IMR-90 (cell line): Measurements from ENCODE around the gene HELZ. TPM values are rescaled to one million over a fixed set of nuclear protein-coding genes. Genes with fewer than 3 reads are reported as not detected.
"Not testable (repeated sequence)": the region's sequence is repeated elsewhere in the genome, so short reads cannot be mapped to it uniquely, and the experiment has no call there.

Experiments
- ATAC-seq: fragments of 200-7000 bp; cut with Tn5 transposase; 2 replicates; pipeline ENCODE4 v1.9.1; 2020; ENCODE audit warnings: low read depth, mild to moderate bottlenecking, moderate library complexity
- BruUV-seq: library from RNA; stranded (reverse); fragments of 400-500 nt; replicated peaks from 2 replicates; lab custom pipeline; 2021; lab: Mats Ljungman, UMichigan
- CTCF ChIA-PET: fragments of 300-600 bp; formaldehyde crosslinking; extraction: SDS; loops from one replicate; lab custom pipeline; 2021; ENCODE audit warnings: antibody characterized with exemption; lab: Yijun Ruan, JAX
- POLR2A ChIA-PET: fragments of 300-600 bp; sonication (Branson Sonifier 250); formaldehyde crosslinking; loops from one replicate; lab custom pipeline; 2022; ENCODE audit warnings: antibody characterized with exemption; ENCODE audit not compliant: unreplicated experiment; lab: Charles Lee
- DNase-seq: peaks from one replicate; pipeline ENCODE4 v3.0.0; 2013
- H2AFZ ChIP-seq: replicated peaks from 2 replicates; pipeline ENCODE3; 2013; ENCODE audit warnings: low read length, mild to moderate bottlenecking; ENCODE audit not compliant: poor library complexity
- H2AK5ac ChIP-seq: 2 replicates; pipeline ENCODE4 v1.6.1; 2013; ENCODE audit warnings: low read depth, low read length, inconsistent platforms
- H2AK9ac ChIP-seq: replicated peaks from 2 replicates; pipeline ENCODE3; 2013; ENCODE audit warnings: mild to moderate bottlenecking, low read depth, low read length, moderate library complexity; ENCODE audit not compliant: poor library complexity
- H2BK120ac ChIP-seq: 2 replicates; pipeline ENCODE4 v1.6.1; 2013; ENCODE audit warnings: low read depth, low read length, inconsistent platforms
- H2BK15ac ChIP-seq: 3 replicates; pipeline ENCODE4 v1.6.1; 2013; ENCODE audit warnings: low read depth, low read length, inconsistent platforms
- H2BK20ac ChIP-seq: 2 replicates; pipeline ENCODE4 v1.6.1; 2013; ENCODE audit warnings: low read depth, mild to moderate bottlenecking, inconsistent platforms, low read length, moderate library complexity
- H2BK5ac ChIP-seq: 2 replicates; pipeline ENCODE4 v1.6.1; 2013; ENCODE audit warnings: mild to moderate bottlenecking, low read depth, low read length, inconsistent platforms; ENCODE audit not compliant: poor library complexity, severe bottlenecking
- H3K14ac ChIP-seq: replicated peaks from 2 replicates; pipeline ENCODE4 v1.6.1; 2013; ENCODE audit warnings: low read depth, low read length, inconsistent platforms
- H3K18ac ChIP-seq: 2 replicates; pipeline ENCODE4 v1.6.1; 2013; ENCODE audit warnings: low read depth, low read length, control low read depth
- H3K23ac ChIP-seq: 2 replicates; pipeline ENCODE4 v1.6.1; 2013; ENCODE audit warnings: low read depth, low read length, inconsistent platforms
- H3K27ac ChIP-seq: 2 replicates; pipeline ENCODE4 v1.5.1; 2013; ENCODE audit warnings: mild to moderate bottlenecking, control low read depth, low read length; ENCODE audit not compliant: insufficient read depth
- H3K27me3 ChIP-seq: 2 replicates; pipeline ENCODE4 v1.6.1; 2013; ENCODE audit warnings: low read length; ENCODE audit not compliant: control insufficient read depth, insufficient read depth
- H3K36me3 ChIP-seq: 2 replicates; pipeline ENCODE4 v1.6.1; 2013; ENCODE audit warnings: low read length, mixed read lengths; ENCODE audit not compliant: control insufficient read depth, insufficient read depth
- H3K4ac ChIP-seq: 2 replicates; pipeline ENCODE4 v1.6.1; 2013; ENCODE audit warnings: low read depth, low read length, inconsistent platforms
- H3K4me1 ChIP-seq: 2 replicates; pipeline ENCODE4 v1.6.1; 2013; ENCODE audit warnings: low read length, mixed read lengths; ENCODE audit not compliant: control insufficient read depth, insufficient read depth
- H3K4me2 ChIP-seq: 2 replicates; pipeline ENCODE4 v1.6.1; 2013; ENCODE audit warnings: low read depth, mild to moderate bottlenecking, control low read depth, low read length, moderate library complexity
- H3K4me3 ChIP-seq: 2 replicates; pipeline ENCODE4 v1.5.1; 2013; ENCODE audit warnings: low read depth, mild to moderate bottlenecking, control low read depth, low read length, moderate library complexity; ENCODE audit not compliant: insufficient read depth
- H3K56ac ChIP-seq: 2 replicates; pipeline ENCODE4 v1.6.1; 2013; ENCODE audit warnings: low read length, inconsistent platforms; ENCODE audit not compliant: insufficient read depth; ENCODE audit errors: extremely low read depth
- H3K79me1 ChIP-seq, 2 experiments: 2 replicates each; pipeline ENCODE4 v1.6.1; 2013; ENCODE audit warnings: low read length in 2 of 2, inconsistent platforms in 1 of 2, low read depth in 1 of 2
- H3K9ac ChIP-seq: 2 replicates; pipeline ENCODE4 v1.6.1; 2013; ENCODE audit warnings: low read depth, low read length, control low read depth
- H3K9me1 ChIP-seq: 2 replicates; pipeline ENCODE4 v1.6.1; 2013; ENCODE audit warnings: low read length, inconsistent platforms; ENCODE audit not compliant: insufficient read depth
- H3K9me3 ChIP-seq: 2 replicates; pipeline ENCODE4 v1.6.1; 2013; ENCODE audit warnings: low read length; ENCODE audit not compliant: control insufficient read depth, insufficient read depth
- H4K20me1 ChIP-seq: 2 replicates; pipeline ENCODE4 v1.6.1; 2013; ENCODE audit warnings: low read length, inconsistent platforms; ENCODE audit not compliant: insufficient read depth
- H4K5ac ChIP-seq: 2 replicates; pipeline ENCODE4 v1.6.1; 2013; ENCODE audit warnings: mild to moderate bottlenecking, low read depth, low read length, control low read depth
- H4K8ac ChIP-seq, 2 experiments: 2 replicates each; pipeline ENCODE4 v1.6.1; 2013; ENCODE audit warnings: low read depth in 2 of 2, low read length in 2 of 2, control low read depth in 1 of 2, inconsistent platforms in 1 of 2
- H4K91ac ChIP-seq: 2 replicates; pipeline ENCODE4 v1.6.1; 2013; ENCODE audit warnings: low read depth, low read length, inconsistent platforms; ENCODE audit not compliant: insufficient read depth
- CEBPB ChIP-seq: IDR thresholded peaks from 2 replicates; pipeline ENCODE4 v1.6.1; 2012; ENCODE audit warnings: low read depth, low read length, improper control_type of control experiment
- FOS ChIP-seq: fragments of 150-350 bp; IDR thresholded peaks from 2 replicates; pipeline ENCODE4 v1.6.1; 2016; ENCODE audit warnings: low read depth, low read length
- WGBS, 2 experiments: methylation state at CpG; one replicate each; pipeline versions ENCODE4 v1.1.5 to v1.1.7; 2013; ENCODE audit warnings: missing lambda C conversion rate in 2 of 2; ENCODE audit not compliant: insufficient read length in 1 of 2; ENCODE audit errors: extremely low coverage in 2 of 2; 5-methylcytosine and 5-hydroxymethylcytosine counted together
- dilution Hi-C: fragments of 300-500 bp; cut with HindIII; formaldehyde crosslinking; loops from one replicate; pipeline ENCODE4 v1.14.3; 2018; ENCODE audit warnings: low sequenced_read_pairs; ENCODE audit not compliant: unreplicated experiment
- in situ Hi-C: fragments of 300-500 bp; cut with MboI; formaldehyde crosslinking; loops from 3 replicates; pipeline ENCODE4 v1.14.3; 2019; ENCODE audit warnings: low sequenced_read_pairs, inconsistent platforms, mixed read lengths
- intact Hi-C: fragments of 100-400 bp; cut with micrococcal nuclease; formaldehyde crosslinking; loops from 2 replicates; pipeline ENCODE4 v1.10.0; 2022
- polyA plus RNA-seq, 3 experiments: library from polyadenylated mRNA; depleted of rRNA; stranded (reverse); fragments of >200 nt; gene quantifications; 2 replicates each; pipeline ENCODE4 v1.2.3, GENCODE V29; 2012; ENCODE audit warnings: low replicate concordance in 1 of 3
- total RNA-seq: library from RNA; depleted of rRNA; stranded (reverse); fragments of >200 nt; gene quantifications from 2 replicates; pipeline ENCODE4 v1.2.3, GENCODE V29; 2012

HELZ gene
- total and polyA plus RNA-seq, 2 of the 4 experiments (the other 2 are of a cell fraction) = 8.0 to 60.6 TPM

GRCh38 chr17:67095291-67095690 lies 149.7 kb downstream of the HELZ start:
- H3K18ac ChIP-seq, H3K36me3 ChIP-seq, H3K4me2 ChIP-seq, H2BK15ac ChIP-seq, CTCF ChIA-PET, BruUV-seq, H3K4me1 ChIP-seq, POLR2A ChIA-PET, H3K4ac ChIP-seq, H3K23ac ChIP-seq, H3K14ac ChIP-seq, H2BK120ac ChIP-seq, dilution Hi-C loops, H4K20me1 ChIP-seq, H3K27ac ChIP-seq, H2AFZ ChIP-seq, H2BK5ac ChIP-seq, intact Hi-C loops, in situ Hi-C loops, H4K5ac ChIP-seq, H2AK9ac ChIP-seq, H3K9me3 ChIP-seq, H3K9ac ChIP-seq, H4K91ac ChIP-seq, H3K27me3 ChIP-seq, H4K8ac ChIP-seq, H3K4me3 ChIP-seq, H2BK20ac ChIP-seq, H2AK5ac ChIP-seq, H3K9me1 ChIP-seq, H3K56ac ChIP-seq: not testable (repeated sequence)
- peak; percentile 90 for TF ChIP-seq CEBPB
- TF ChIP-seq FOS = peak; percentile 70
- H3K79me1 ChIP-seq = peaks cover 16 to 41% of the 10 kb centered on the region in 2 experiments
- WGBS, 2 experiments = 14% methylated on average over 1 of the region's 1 CpG; no CpG with 5 or more reads in 1 of the 2 experiments
- ATAC-seq (peak; percentile 49), DNase-seq (peak; percentile 81)
